IMR-90 (cell line): Measurements from ENCODE around the gene GOLGA1. TPM values are rescaled to one million over a fixed set of nuclear protein-coding genes. Genes with fewer than 3 reads are reported as not detected.

Source experiments
- ATAC-seq: fragments of 200-7000 bp; cut with Tn5 transposase; 2 replicates; pipeline ENCODE4 v1.9.1; 2020; ENCODE audit warnings: low read depth, mild to moderate bottlenecking, moderate library complexity
- BruUV-seq: library from RNA; stranded (reverse); fragments of 400-500 nt; replicated peaks from 2 replicates; lab custom pipeline; 2021; lab: Mats Ljungman, UMichigan
- CTCF ChIA-PET: fragments of 300-600 bp; formaldehyde crosslinking; extraction: SDS; loops from one replicate; lab custom pipeline; 2021; ENCODE audit warnings: antibody characterized with exemption; lab: Yijun Ruan, JAX
- POLR2A ChIA-PET: fragments of 300-600 bp; sonication (Branson Sonifier 250); formaldehyde crosslinking; loops from one replicate; lab custom pipeline; 2022; ENCODE audit warnings: antibody characterized with exemption; ENCODE audit not compliant: unreplicated experiment; lab: Charles Lee
- DNase-seq: peaks from one replicate; pipeline ENCODE4 v3.0.0; 2013
- H2AFZ ChIP-seq: replicated peaks from 2 replicates; pipeline ENCODE3; 2013; ENCODE audit warnings: low read length, mild to moderate bottlenecking; ENCODE audit not compliant: poor library complexity
- H2AK5ac ChIP-seq: 2 replicates; pipeline ENCODE4 v1.6.1; 2013; ENCODE audit warnings: low read depth, low read length, inconsistent platforms
- H2AK9ac ChIP-seq: replicated peaks from 2 replicates; pipeline ENCODE3; 2013; ENCODE audit warnings: mild to moderate bottlenecking, low read depth, low read length, moderate library complexity; ENCODE audit not compliant: poor library complexity
- H2BK120ac ChIP-seq: 2 replicates; pipeline ENCODE4 v1.6.1; 2013; ENCODE audit warnings: low read depth, low read length, inconsistent platforms
- H2BK15ac ChIP-seq: 3 replicates; pipeline ENCODE4 v1.6.1; 2013; ENCODE audit warnings: low read depth, low read length, inconsistent platforms
- H2BK20ac ChIP-seq: 2 replicates; pipeline ENCODE4 v1.6.1; 2013; ENCODE audit warnings: low read depth, mild to moderate bottlenecking, inconsistent platforms, low read length, moderate library complexity
- H2BK5ac ChIP-seq: 2 replicates; pipeline ENCODE4 v1.6.1; 2013; ENCODE audit warnings: mild to moderate bottlenecking, low read depth, low read length, inconsistent platforms; ENCODE audit not compliant: poor library complexity, severe bottlenecking
- H3K14ac ChIP-seq: replicated peaks from 2 replicates; pipeline ENCODE4 v1.6.1; 2013; ENCODE audit warnings: low read depth, low read length, inconsistent platforms
- H3K18ac ChIP-seq: 2 replicates; pipeline ENCODE4 v1.6.1; 2013; ENCODE audit warnings: low read depth, low read length, control low read depth
- H3K23ac ChIP-seq: 2 replicates; pipeline ENCODE4 v1.6.1; 2013; ENCODE audit warnings: low read depth, low read length, inconsistent platforms
- H3K27ac ChIP-seq: 2 replicates; pipeline ENCODE4 v1.5.1; 2013; ENCODE audit warnings: mild to moderate bottlenecking, control low read depth, low read length; ENCODE audit not compliant: insufficient read depth
- H3K27me3 ChIP-seq: 2 replicates; pipeline ENCODE4 v1.6.1; 2013; ENCODE audit warnings: low read length; ENCODE audit not compliant: control insufficient read depth, insufficient read depth
- H3K36me3 ChIP-seq: 2 replicates; pipeline ENCODE4 v1.6.1; 2013; ENCODE audit warnings: low read length, mixed read lengths; ENCODE audit not compliant: control insufficient read depth, insufficient read depth
- H3K4ac ChIP-seq: 2 replicates; pipeline ENCODE4 v1.6.1; 2013; ENCODE audit warnings: low read depth, low read length, inconsistent platforms
- H3K4me1 ChIP-seq: 2 replicates; pipeline ENCODE4 v1.6.1; 2013; ENCODE audit warnings: low read length, mixed read lengths; ENCODE audit not compliant: control insufficient read depth, insufficient read depth
- H3K4me2 ChIP-seq: 2 replicates; pipeline ENCODE4 v1.6.1; 2013; ENCODE audit warnings: low read depth, mild to moderate bottlenecking, control low read depth, low read length, moderate library complexity
- H3K4me3 ChIP-seq: 2 replicates; pipeline ENCODE4 v1.5.1; 2013; ENCODE audit warnings: low read depth, mild to moderate bottlenecking, control low read depth, low read length, moderate library complexity; ENCODE audit not compliant: insufficient read depth
- H3K56ac ChIP-seq: 2 replicates; pipeline ENCODE4 v1.6.1; 2013; ENCODE audit warnings: low read length, inconsistent platforms; ENCODE audit not compliant: insufficient read depth; ENCODE audit errors: extremely low read depth
- H3K79me1 ChIP-seq, 2 experiments: 2 replicates each; pipeline ENCODE4 v1.6.1; 2013; ENCODE audit warnings: low read length in 2 of 2, inconsistent platforms in 1 of 2, low read depth in 1 of 2
- H3K9ac ChIP-seq: 2 replicates; pipeline ENCODE4 v1.6.1; 2013; ENCODE audit warnings: low read depth, low read length, control low read depth
- H3K9me1 ChIP-seq: 2 replicates; pipeline ENCODE4 v1.6.1; 2013; ENCODE audit warnings: low read length, inconsistent platforms; ENCODE audit not compliant: insufficient read depth
- H3K9me3 ChIP-seq: 2 replicates; pipeline ENCODE4 v1.6.1; 2013; ENCODE audit warnings: low read length; ENCODE audit not compliant: control insufficient read depth, insufficient read depth
- H4K20me1 ChIP-seq: 2 replicates; pipeline ENCODE4 v1.6.1; 2013; ENCODE audit warnings: low read length, inconsistent platforms; ENCODE audit not compliant: insufficient read depth
- H4K5ac ChIP-seq: 2 replicates; pipeline ENCODE4 v1.6.1; 2013; ENCODE audit warnings: mild to moderate bottlenecking, low read depth, low read length, control low read depth
- H4K8ac ChIP-seq, 2 experiments: 2 replicates each; pipeline ENCODE4 v1.6.1; 2013; ENCODE audit warnings: low read depth in 2 of 2, low read length in 2 of 2, control low read depth in 1 of 2, inconsistent platforms in 1 of 2
- H4K91ac ChIP-seq: 2 replicates; pipeline ENCODE4 v1.6.1; 2013; ENCODE audit warnings: low read depth, low read length, inconsistent platforms; ENCODE audit not compliant: insufficient read depth
- MAFK ChIP-seq: IDR thresholded peaks from 2 replicates; pipeline ENCODE4 v1.6.1; 2012; ENCODE audit warnings: low read depth, low read length, improper control_type of control experiment
- MAZ ChIP-seq: IDR thresholded peaks from 2 replicates; pipeline ENCODE4 v1.6.1; 2012; ENCODE audit warnings: low read depth, mild to moderate bottlenecking, low read length, improper control_type of control experiment, moderate library complexity, borderline replicate concordance
- RAD21 ChIP-seq: IDR thresholded peaks from 2 replicates; pipeline ENCODE4 v1.6.1; 2012; ENCODE audit warnings: low read length, improper control_type of control experiment
- SMC3 ChIP-seq: fragments of 150-350 bp; IDR thresholded peaks from 2 replicates; pipeline ENCODE4 v1.6.1; 2016; ENCODE audit warnings: low read depth, mild to moderate bottlenecking, antibody characterized with exemption, low read length, moderate library complexity
- WGBS, 2 experiments: methylation state at CpG; one replicate each; pipeline versions ENCODE4 v1.1.5 to v1.1.7; 2013; ENCODE audit warnings: missing lambda C conversion rate in 2 of 2; ENCODE audit not compliant: insufficient read length in 1 of 2; ENCODE audit errors: extremely low coverage in 2 of 2; 5-methylcytosine and 5-hydroxymethylcytosine counted together
- dilution Hi-C: fragments of 300-500 bp; cut with HindIII; formaldehyde crosslinking; loops from one replicate; pipeline ENCODE4 v1.14.3; 2018; ENCODE audit warnings: low sequenced_read_pairs; ENCODE audit not compliant: unreplicated experiment
- in situ Hi-C: fragments of 300-500 bp; cut with MboI; formaldehyde crosslinking; loops from 3 replicates; pipeline ENCODE4 v1.14.3; 2019; ENCODE audit warnings: low sequenced_read_pairs, inconsistent platforms, mixed read lengths
- intact Hi-C: fragments of 100-400 bp; cut with micrococcal nuclease; formaldehyde crosslinking; loops from 2 replicates; pipeline ENCODE4 v1.10.0; 2022
- polyA plus RNA-seq, 3 experiments: library from polyadenylated mRNA; depleted of rRNA; stranded (reverse); fragments of >200 nt; gene quantifications; 2 replicates each; pipeline ENCODE4 v1.2.3, GENCODE V29; 2012; ENCODE audit warnings: low replicate concordance in 1 of 3
- total RNA-seq: library from RNA; depleted of rRNA; stranded (reverse); fragments of >200 nt; gene quantifications from 2 replicates; pipeline ENCODE4 v1.2.3, GENCODE V29; 2012
- TF ChIP-seq, protein P1 (sequence below): fragments of 150-350 bp; IDR thresholded peaks from 2 replicates; pipeline ENCODE4 v1.6.1; 2017; ENCODE audit warnings: mild to moderate bottlenecking, antibody characterized with exemption, low read length, low read depth

The GOLGA1 gene
- total and polyA plus RNA-seq, 2 of the 4 experiments (the other 2 are of a cell fraction), result 10.6 to 12.7 TPM

DNA sequence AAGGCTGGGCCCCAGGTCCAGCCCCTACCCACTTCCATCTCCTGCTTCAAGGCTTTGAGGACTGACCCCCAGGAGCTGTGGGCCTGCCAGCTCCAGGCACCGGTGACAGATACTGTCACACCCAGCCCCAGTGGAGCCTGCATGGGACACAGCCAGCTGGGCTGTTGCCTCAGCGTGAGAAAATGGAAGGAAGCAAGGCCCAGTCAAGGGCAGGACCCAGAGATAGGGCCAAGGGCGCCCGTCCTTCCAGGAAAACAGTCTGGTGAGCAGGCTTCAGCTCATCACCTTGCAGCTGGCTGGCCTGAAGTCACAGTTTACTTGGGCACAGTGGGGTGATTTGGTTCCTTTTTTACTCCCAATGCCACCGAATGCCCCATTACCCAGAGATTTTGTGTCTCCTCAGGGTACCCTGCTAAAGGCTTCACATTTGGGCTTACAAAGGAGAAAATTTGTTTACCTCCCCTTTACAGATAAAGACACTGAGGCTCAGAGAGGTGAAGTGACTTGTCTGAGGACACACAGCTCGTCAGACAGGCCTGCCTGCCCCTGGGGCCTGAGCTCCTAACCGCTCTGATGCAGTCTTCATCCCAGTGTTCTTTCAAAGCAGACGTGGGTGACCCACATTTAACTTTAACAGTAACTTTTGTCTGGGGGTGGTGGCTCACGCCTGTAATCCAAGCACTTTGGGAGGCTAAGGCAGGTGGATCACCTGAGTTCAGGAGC, 109.1 kb downstream of the GOLGA1 start:
- H3K4ac ChIP-seq, result peak overlapping the region; percentile 42
- H4K91ac ChIP-seq, result peak overlapping the region; percentile 33; the same call in 1 of the 2 replicates
- H4K8ac ChIP-seq, result peak overlapping the region in 1 of 2 experiments; percentile 82; a peak in 2 of 4 replicates
- H3K36me3 ChIP-seq, result no peaks in the 10 kb centered on the region
- CTCF ChIA-PET, result interaction anchor here (0.7 to 1.5 kb wide), 4 partner anchors 22 to 60 kb away, joined by 3 to 9 read pairs (median 5); partner anchors contain the start of genes OLFML2A and WDR38
- dilution Hi-C loops (no loop called here), intact Hi-C loops (loop anchor here (1.0 kb wide), 1 partner anchor 53 kb away; no protein-coding TSS in a partner anchor), in situ Hi-C loops (no loop called here)
- H3K18ac ChIP-seq, result peak overlapping the region; percentile 51
- H2AK9ac ChIP-seq, result peak overlapping the region; percentile 17
- no peak overlapping the region for H3K23ac ChIP-seq
- H2AFZ ChIP-seq, result peak overlapping the region; percentile 52
- H4K5ac ChIP-seq, result peak overlapping the region; percentile 30; the same call in 1 of the 2 replicates
- no peaks in the 10 kb centered on the region; the same call in 1 of the 2 replicates for H4K20me1 ChIP-seq
- H3K27me3 ChIP-seq, result no peaks in the 10 kb centered on the region
- H3K14ac ChIP-seq, result peak overlapping the region; percentile 64
- no TSS peak for BruUV-seq
- no peak overlapping the region for H3K56ac ChIP-seq
- H3K79me1 ChIP-seq, result no peaks in the 10 kb centered on the region
- no peaks in the 10 kb centered on the region for H3K9me3 ChIP-seq
- ATAC-seq, result no peak
- H3K4me3 ChIP-seq, result no peak overlapping the region
- peak overlapping the region; percentile 61; the same call in 1 of the 2 replicates for H3K27ac ChIP-seq
- H2BK20ac ChIP-seq, result peak overlapping the region; percentile 58; the same call in 1 of the 2 replicates
- WGBS, 2 experiments, result 82% methylated on average over 4 of the region's 9 CpGs; no CpG with 5 or more reads in 1 of the 2 experiments
- peak overlapping the region; percentile 71 for H2AK5ac ChIP-seq
- no peak overlapping the region for H3K4me2 ChIP-seq
- peak overlapping the region; percentile 61 for H2BK120ac ChIP-seq
- peak overlapping the region; percentile 27; the same call in 1 of the 2 replicates for H3K9ac ChIP-seq
- POLR2A ChIA-PET, result no interaction called here
- H2BK5ac ChIP-seq, result peak overlapping the region; percentile 17
- no peak for TF ChIP-seq SMC3
- TF ChIP-seq, protein P1, sequence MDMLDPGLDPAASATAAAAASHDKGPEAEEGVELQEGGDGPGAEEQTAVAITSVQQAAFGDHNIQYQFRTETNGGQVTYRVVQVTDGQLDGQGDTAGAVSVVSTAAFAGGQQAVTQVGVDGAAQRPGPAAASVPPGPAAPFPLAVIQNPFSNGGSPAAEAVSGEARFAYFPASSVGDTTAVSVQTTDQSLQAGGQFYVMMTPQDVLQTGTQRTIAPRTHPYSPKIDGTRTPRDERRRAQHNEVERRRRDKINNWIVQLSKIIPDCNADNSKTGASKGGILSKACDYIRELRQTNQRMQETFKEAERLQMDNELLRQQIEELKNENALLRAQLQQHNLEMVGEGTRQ, result no peak
- no peak for TF ChIP-seq RAD21
- TF ChIP-seq MAFK, result no peak
- no peak for TF ChIP-seq MAZ
- H2BK15ac ChIP-seq, result peak overlapping the region; percentile 25; the same call in 2 of the 3 replicates
- H3K9me1 ChIP-seq, result peaks cover 4% of the 10 kb centered on the region; the same call in 1 of the 2 replicates
- no peak for DNase-seq
- H3K4me1 ChIP-seq, result peaks cover 24% of the 10 kb centered on the region
